ENCODE measurements around the gene SUCLG2. TPM values are rescaled to one million over a fixed set of nuclear protein-coding genes. Genes with fewer than 3 reads are reported as not detected.

Gene SUCLG2
- total and polyA plus RNA-seq, 10 of the 15 experiments (the other 5 are each of a cell fraction or from before 2014, with no cell fraction given): 17.8 to 50.9 (median 37.2) TPM

DNA sequence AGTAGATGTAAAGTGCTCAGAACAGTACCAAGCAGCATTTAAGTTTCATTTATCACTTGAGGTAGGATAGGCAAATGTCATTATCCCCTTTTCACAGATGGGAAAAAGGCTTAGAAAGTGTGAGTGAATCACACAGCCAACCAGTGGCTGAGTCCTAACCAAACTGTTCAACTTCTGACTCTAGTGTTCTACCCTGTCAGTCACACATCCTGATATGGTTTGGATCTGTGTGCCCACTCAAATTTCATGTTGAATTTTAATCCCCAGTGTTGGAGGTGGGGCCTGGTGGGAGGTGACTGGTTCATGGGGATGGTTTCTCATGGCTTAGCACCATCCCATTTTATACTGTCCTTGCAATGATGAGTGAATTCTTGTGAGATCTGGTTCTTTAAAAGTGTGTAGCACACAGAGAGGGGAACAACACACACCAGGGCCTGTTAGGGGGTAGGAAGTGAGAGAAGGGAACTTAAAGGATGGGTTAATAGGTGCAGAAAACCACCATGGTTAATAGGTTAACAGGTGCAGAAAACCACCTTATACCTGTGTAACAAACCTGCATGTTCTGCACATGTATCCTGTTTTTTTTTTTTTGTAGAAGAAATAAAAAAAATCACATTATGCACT, 304.7 kb downstream of the SUCLG2 start (continued):
- TF ChIP-seq, protein P1, sequence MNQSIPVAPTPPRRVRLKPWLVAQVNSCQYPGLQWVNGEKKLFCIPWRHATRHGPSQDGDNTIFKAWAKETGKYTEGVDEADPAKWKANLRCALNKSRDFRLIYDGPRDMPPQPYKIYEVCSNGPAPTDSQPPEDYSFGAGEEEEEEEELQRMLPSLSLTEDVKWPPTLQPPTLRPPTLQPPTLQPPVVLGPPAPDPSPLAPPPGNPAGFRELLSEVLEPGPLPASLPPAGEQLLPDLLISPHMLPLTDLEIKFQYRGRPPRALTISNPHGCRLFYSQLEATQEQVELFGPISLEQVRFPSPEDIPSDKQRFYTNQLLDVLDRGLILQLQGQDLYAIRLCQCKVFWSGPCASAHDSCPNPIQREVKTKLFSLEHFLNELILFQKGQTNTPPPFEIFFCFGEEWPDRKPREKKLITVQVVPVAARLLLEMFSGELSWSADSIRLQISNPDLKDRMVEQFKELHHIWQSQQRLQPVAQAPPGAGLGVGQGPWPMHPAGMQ (IDR thresholded peaks at IDR 0.05; ENCODE audit: borderline replicate concordance): no peak
- TF ChIP-seq EGR1 (IDR thresholded peaks at IDR 0.05; ENCODE audit: borderline replicate concordance in 1 of 2, low read depth in 2 of 2, low read length in 2 of 2) (no peak), HDGF (IDR thresholded peaks at IDR 0.05) (no peak), MEF2A (IDR thresholded peaks at IDR 0.05; ENCODE audit: insufficient read depth, low read depth, low read length) (no peak), SMAD5 (IDR thresholded peaks at IDR 0.05; ENCODE audit: low read depth) (no peak), RAD21 (IDR thresholded peaks at IDR 0.05; ENCODE audit: insufficient read depth, low read depth, low read length) (no peak), RFX5 (IDR thresholded peaks at IDR 0.05; ENCODE audit: low read depth, low read length) (no peak), BRCA1 (IDR thresholded peaks at IDR 0.05; ENCODE audit: low read depth, low read length) (no peak), JUND (IDR thresholded peaks at IDR 0.05; ENCODE audit: low read depth, low read length) (0 out of 2 replicates have a peak, but pooled peaks have one; percentile 27), TCF7 (IDR thresholded peaks at IDR 0.05; ENCODE audit: borderline replicate concordance) (no peak), CBX5 (IDR thresholded peaks at IDR 0.05; ENCODE audit: low read depth) (no peak), RCOR1 (conservative IDR thresholded peaks at IDR 0.05; ENCODE audit: low read depth, low read length) (no peak), NFIC (IDR thresholded peaks at IDR 0.05; ENCODE audit: low read depth, low read length) (no peak), SMARCA5 (IDR thresholded peaks at IDR 0.05) (no peak), RAD51 (IDR thresholded peaks at IDR 0.05) (no peak), HDAC6 (IDR thresholded peaks at IDR 0.05; ENCODE audit: unreplicated experiment) (no peak), NBN (IDR thresholded peaks at IDR 0.05) (0 out of 2 replicates have a peak, but pooled peaks have one; percentile 19), PAX8 (IDR thresholded peaks at IDR 0.05) (no peak), CHD1 (IDR thresholded peaks at IDR 0.05; ENCODE audit: low read depth, low read length) (no peak), DPF2 (IDR thresholded peaks at IDR 0.05) (peak; percentile 68)
- TF ChIP-seq, protein P2, sequence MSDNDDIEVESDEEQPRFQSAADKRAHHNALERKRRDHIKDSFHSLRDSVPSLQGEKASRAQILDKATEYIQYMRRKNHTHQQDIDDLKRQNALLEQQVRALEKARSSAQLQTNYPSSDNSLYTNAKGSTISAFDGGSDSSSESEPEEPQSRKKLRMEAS (IDR thresholded peaks at IDR 0.05; ENCODE audit: low read depth, low read length): no peak
- TF ChIP-seq, protein P3, sequence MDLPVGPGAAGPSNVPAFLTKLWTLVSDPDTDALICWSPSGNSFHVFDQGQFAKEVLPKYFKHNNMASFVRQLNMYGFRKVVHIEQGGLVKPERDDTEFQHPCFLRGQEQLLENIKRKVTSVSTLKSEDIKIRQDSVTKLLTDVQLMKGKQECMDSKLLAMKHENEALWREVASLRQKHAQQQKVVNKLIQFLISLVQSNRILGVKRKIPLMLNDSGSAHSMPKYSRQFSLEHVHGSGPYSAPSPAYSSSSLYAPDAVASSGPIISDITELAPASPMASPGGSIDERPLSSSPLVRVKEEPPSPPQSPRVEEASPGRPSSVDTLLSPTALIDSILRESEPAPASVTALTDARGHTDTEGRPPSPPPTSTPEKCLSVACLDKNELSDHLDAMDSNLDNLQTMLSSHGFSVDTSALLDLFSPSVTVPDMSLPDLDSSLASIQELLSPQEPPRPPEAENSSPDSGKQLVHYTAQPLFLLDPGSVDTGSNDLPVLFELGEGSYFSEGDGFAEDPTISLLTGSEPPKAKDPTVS (IDR thresholded peaks at IDR 0.05; ENCODE audit: low read depth, low read length): no peak
- TF ChIP-seq, protein P4, sequence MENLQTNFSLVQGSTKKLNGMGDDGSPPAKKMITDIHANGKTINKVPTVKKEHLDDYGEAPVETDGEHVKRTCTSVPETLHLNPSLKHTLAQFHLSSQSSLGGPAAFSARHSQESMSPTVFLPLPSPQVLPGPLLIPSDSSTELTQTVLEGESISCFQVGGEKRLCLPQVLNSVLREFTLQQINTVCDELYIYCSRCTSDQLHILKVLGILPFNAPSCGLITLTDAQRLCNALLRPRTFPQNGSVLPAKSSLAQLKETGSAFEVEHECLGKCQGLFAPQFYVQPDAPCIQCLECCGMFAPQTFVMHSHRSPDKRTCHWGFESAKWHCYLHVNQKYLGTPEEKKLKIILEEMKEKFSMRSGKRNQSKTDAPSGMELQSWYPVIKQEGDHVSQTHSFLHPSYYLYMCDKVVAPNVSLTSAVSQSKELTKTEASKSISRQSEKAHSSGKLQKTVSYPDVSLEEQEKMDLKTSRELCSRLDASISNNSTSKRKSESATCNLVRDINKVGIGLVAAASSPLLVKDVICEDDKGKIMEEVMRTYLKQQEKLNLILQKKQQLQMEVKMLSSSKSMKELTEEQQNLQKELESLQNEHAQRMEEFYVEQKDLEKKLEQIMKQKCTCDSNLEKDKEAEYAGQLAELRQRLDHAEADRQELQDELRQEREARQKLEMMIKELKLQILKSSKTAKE (IDR thresholded peaks at IDR 0.05; ENCODE audit: low read depth, poor library complexity, severe bottlenecking): no peak
- TF ChIP-seq, protein P5, sequence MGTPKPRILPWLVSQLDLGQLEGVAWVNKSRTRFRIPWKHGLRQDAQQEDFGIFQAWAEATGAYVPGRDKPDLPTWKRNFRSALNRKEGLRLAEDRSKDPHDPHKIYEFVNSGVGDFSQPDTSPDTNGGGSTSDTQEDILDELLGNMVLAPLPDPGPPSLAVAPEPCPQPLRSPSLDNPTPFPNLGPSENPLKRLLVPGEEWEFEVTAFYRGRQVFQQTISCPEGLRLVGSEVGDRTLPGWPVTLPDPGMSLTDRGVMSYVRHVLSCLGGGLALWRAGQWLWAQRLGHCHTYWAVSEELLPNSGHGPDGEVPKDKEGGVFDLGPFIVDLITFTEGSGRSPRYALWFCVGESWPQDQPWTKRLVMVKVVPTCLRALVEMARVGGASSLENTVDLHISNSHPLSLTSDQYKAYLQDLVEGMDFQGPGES (IDR thresholded peaks at IDR 0.05): no peak
- TF ChIP-seq, protein P6, sequence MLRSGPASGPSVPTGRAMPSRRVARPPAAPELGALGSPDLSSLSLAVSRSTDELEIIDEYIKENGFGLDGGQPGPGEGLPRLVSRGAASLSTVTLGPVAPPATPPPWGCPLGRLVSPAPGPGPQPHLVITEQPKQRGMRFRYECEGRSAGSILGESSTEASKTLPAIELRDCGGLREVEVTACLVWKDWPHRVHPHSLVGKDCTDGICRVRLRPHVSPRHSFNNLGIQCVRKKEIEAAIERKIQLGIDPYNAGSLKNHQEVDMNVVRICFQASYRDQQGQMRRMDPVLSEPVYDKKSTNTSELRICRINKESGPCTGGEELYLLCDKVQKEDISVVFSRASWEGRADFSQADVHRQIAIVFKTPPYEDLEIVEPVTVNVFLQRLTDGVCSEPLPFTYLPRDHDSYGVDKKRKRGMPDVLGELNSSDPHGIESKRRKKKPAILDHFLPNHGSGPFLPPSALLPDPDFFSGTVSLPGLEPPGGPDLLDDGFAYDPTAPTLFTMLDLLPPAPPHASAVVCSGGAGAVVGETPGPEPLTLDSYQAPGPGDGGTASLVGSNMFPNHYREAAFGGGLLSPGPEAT (IDR thresholded peaks at IDR 0.05; ENCODE audit: low read depth): peak; percentile 40; the same call in 1 of the 2 replicates
